Spinal cord (tissue), 10 donors: ENCODE data around the gene ZBED5. TPM values are rescaled to one million over a fixed set of nuclear protein-coding genes. Genes with fewer than 3 reads are reported as not detected.
"Not testable (repeated sequence)": the region's sequence is repeated elsewhere in the genome, so short reads cannot be mapped to it uniquely, and the experiment has no call there.

Experiments used
- DNase-seq, 6 donors: peaks; one replicate each; pipeline versions ENCODE4 v3.0.0 to v3.0.0-alpha.2; 2013 to 2015; ENCODE audit warnings: low spot score in 6 of 6, low read depth in 4 of 6
- H3K27ac ChIP-seq: one replicate; pipeline ENCODE4 v1.5.1; 2013; ENCODE audit warnings: low read depth, low read length, control low read depth
- H3K27me3 ChIP-seq: one replicate; pipeline ENCODE4 v1.6.1; 2013; ENCODE audit warnings: low read length; ENCODE audit not compliant: control insufficient read depth, insufficient read depth
- H3K36me3 ChIP-seq: one replicate; pipeline ENCODE4 v1.6.1; 2013; ENCODE audit warnings: low read length; ENCODE audit not compliant: control insufficient read depth, insufficient read depth
- H3K4me1 ChIP-seq: one replicate; pipeline ENCODE4 v1.6.1; 2013; ENCODE audit warnings: low read length; ENCODE audit not compliant: control insufficient read depth, insufficient read depth
- H3K4me3 ChIP-seq: one replicate; pipeline ENCODE4 v1.5.1; 2013; ENCODE audit warnings: low read depth, low read length, control low read depth
- H3K9me3 ChIP-seq: one replicate; pipeline ENCODE4 v1.6.1; 2013; ENCODE audit warnings: low read length; ENCODE audit not compliant: control insufficient read depth, insufficient read depth
- WGBS: methylation state at CpG from one replicate; pipeline ENCODE4 v1.1.5; 2013; ENCODE audit warnings: missing lambda C conversion rate; ENCODE audit not compliant: insufficient coverage; 5-methylcytosine and 5-hydroxymethylcytosine counted together
- polyA plus RNA-seq, 2 donors: library from polyadenylated mRNA; unstranded; fragments of 120-200 nt; gene quantifications; one replicate each; pipeline ENCODE4 v1.2.1, GENCODE V29; 2013; ENCODE audit not compliant: insufficient read length in 2 of 2
- total RNA-seq, 2 donors: library from RNA; depleted of rRNA in 1 of 2; stranded (reverse); fragments of 120-200 nt in 1 of 2; fragments of >200 nt in 1 of 2; gene quantifications; one replicate each; pipeline versions ENCODE4 v1.2.3 to v1.2.4, GENCODE V29; 2013 to 2014
- donor health status: healthy.

ZBED5 gene
- total and polyA plus RNA-seq, 4 donors, result 64.5 to 96.0 (median 74.0) TPM

DNA sequence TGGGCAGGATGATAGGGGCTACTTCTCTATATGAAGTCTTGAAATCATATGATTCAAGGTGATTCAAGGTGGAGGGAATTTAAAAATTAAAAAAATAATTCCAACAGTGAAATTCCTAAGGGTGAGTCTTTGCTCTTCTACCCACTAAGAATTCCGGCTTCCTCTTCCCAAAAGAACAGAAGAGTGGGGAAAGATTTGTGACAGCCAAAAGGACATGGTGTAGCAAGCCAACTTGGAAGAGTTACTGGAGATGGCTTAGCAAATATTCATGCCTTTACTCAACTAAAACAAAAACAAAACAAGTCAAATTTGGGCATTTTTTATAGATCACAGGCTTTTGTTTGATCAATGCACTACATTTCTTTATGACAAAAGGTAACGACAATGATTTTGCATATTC, 12.3 kb downstream of the ZBED5 start:
- Histone ChIP-seq H3K36me3 (peaks cover 2% of the 10 kb centered on the region), H3K9me3 (no peaks in the 10 kb centered on the region), H3K27me3 (no peaks in the 10 kb centered on the region), H3K4me3 (no peak overlapping the region), H3K27ac (no peak overlapping the region), H3K4me1 (no peaks in the 10 kb centered on the region)
- DNase-seq, result no peak
- WGBS, result no CpG with 5 or more reads among the region's 2 CpGs

DNA sequence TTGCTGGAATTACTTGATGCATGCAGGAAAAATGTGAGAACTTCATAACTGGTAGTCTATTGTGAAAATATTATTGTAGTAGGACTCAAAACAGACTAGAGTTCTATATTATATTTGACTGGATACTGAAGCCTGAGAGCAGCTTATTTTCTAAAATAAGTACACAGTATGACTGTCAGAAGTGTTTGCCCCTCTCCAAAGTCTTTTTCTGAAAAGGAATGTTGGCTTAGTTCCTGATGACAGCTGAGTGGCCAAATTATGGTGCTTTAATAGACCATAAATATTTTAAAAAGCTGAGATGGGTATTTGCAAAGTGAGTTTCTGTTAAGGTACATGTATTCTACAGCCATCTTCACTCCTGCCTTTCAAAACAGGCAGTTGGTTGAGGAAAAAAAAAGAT, 13.1 kb downstream of the ZBED5 start:
- H3K27ac ChIP-seq, result no peak overlapping the region
- no peaks in the 10 kb centered on the region for H3K9me3 ChIP-seq
- H3K4me3 ChIP-seq, result no peak overlapping the region
- no peaks in the 10 kb centered on the region for H3K27me3 ChIP-seq
- H3K36me3 ChIP-seq, result no peaks in the 10 kb centered on the region
- no peaks in the 10 kb centered on the region for H3K4me1 ChIP-seq
- no peak for DNase-seq

DNA sequence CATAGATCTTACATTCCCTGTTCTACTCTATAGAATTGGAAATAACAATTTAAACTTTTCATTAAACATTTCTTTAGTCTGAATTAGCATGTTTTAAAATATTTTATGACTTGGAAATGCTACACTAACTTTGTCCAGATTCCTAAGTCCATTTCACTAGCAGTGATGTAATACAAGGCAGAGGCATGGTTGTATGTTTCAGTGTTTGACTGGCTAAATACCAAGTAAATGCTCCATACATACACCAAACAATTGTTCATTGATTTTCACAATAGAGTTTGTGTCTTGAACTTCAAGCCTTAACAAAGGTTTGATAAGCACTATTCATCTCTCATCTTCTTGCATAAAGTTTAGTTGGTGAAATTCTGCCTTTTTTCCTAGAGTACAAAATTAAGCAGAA, 13.5 kb downstream of the ZBED5 start:
- no peak overlapping the region for H3K27ac ChIP-seq
- no peak for DNase-seq
- H3K4me1 ChIP-seq, result no peaks in the 10 kb centered on the region
- H3K9me3 ChIP-seq, result no peaks in the 10 kb centered on the region
- H3K27me3 ChIP-seq, result no peaks in the 10 kb centered on the region
- no peak overlapping the region for H3K4me3 ChIP-seq
- H3K36me3 ChIP-seq, result no peaks in the 10 kb centered on the region

DNA sequence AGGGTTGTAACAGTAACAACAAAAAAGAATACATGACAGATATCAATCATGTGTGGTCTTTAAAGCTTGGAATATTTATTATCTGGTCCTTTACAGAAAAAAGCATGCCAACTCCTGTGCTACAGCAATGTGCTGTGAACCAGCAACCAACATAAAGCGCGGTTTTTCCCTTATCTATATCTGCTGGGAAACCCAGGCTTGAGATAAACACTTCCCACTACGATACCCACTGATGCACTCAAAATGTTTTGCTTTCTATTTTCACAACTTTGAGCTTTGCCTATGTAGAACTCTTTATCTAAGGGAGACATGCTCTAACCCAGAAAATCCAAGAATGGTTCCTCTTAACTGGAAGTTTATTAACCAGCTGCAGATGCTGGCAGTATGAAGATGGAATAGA, 19.0 kb downstream of the ZBED5 start:
- DNase-seq, result no peak
- Histone ChIP-seq H3K9me3 (no peaks in the 10 kb centered on the region), H3K4me3 (no peak overlapping the region), H3K27ac (no peak overlapping the region), H3K36me3 (no peaks in the 10 kb centered on the region), H3K27me3 (no peaks in the 10 kb centered on the region), H3K4me1 (no peaks in the 10 kb centered on the region)
- WGBS, result 67% methylated on average over 3 of the region's 3 CpGs

DNA sequence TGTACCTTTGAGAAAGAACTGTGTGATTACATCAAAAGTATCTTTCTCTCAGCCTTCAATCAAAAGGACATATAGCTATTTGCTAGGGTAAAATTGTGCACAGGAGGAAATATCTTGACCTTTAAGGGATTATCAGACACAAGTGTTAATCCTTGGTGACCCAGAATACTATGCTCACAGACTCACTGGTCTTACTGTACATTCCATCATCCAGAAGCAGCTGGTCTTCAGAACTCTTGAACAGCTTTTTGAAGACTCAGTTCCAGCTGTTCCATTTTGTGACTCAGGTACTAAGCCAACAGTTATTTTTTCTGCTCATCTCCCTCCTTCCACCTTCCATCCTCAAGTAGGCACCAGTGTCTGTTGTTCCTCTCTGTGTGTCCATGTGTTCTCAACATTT, 19.8 kb downstream of the ZBED5 start:
- Histone ChIP-seq H3K27ac (no peak overlapping the region), H3K27me3 (no peaks in the 10 kb centered on the region), H3K4me1 (no peaks in the 10 kb centered on the region), H3K36me3 (no peaks in the 10 kb centered on the region), H3K9me3 (no peaks in the 10 kb centered on the region), H3K4me3 (no peak overlapping the region)
- no peak for DNase-seq

DNA sequence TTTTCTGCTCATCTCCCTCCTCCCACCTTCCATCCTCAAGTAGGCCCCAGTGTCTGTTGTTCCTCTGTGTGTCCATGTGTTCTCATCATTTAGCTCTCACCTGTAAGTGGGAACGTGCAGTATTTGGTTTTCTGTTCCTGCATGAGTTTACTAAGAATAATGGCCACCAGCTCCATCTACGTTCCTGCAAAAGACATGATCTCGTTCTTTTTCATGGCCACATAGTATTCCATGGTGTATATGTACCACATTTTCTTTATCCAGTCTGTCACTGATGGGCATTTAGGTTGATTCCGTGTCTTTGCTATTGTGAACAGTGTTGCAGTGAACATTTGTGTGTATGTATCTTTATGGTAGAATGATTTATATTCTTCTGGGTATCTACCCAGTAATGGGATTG, 21.0 kb downstream of the ZBED5 start:
- not testable (repeated sequence) for H3K4me3 ChIP-seq, H3K27ac ChIP-seq, H3K36me3 ChIP-seq, H3K9me3 ChIP-seq, DNase-seq, H3K27me3 ChIP-seq, H3K4me1 ChIP-seq
- WGBS, result no CpG with 5 or more reads among the region's 4 CpGs

GRCh38 chr11:10829139-10829538, 28.7 kb downstream of the ZBED5 start:
- Histone ChIP-seq H3K9me3 (no peaks in the 10 kb centered on the region), H3K4me1 (no peaks in the 10 kb centered on the region), H3K27me3 (no peaks in the 10 kb centered on the region), H3K36me3 (no peaks in the 10 kb centered on the region), H3K27ac (no peak overlapping the region), H3K4me3 (no peak overlapping the region)
- DNase-seq, result no peak
- 88% methylated on average over 3 of the region's 4 CpGs for WGBS

DNA sequence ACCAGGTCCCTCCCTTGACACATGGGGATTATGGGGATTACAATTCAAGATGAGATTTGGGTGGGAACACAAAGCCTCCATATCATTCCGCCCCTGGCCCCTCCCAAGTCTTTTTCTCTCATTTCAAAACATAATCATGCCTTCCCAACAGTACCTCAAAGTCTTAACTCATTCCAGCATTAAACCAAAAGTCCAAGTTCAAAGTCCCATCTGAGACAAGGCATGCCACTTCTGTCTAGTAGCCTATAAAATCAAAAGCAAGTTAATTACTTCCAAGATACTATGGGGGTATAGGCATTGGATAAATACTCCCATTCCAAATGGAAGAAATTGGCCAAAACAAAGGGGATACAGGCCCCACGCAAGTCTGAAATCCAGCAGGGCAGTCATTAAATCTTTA, 29.5 kb downstream of the ZBED5 start:
- no peak overlapping the region for H3K27ac ChIP-seq
- 89% methylated on average over 1 of the region's 2 CpGs for WGBS
- H3K9me3 ChIP-seq, result no peaks in the 10 kb centered on the region
- no peaks in the 10 kb centered on the region for H3K27me3 ChIP-seq
- DNase-seq, result no peak
- no peaks in the 10 kb centered on the region for H3K4me1 ChIP-seq
- no peak overlapping the region for H3K4me3 ChIP-seq
- no peaks in the 10 kb centered on the region for H3K36me3 ChIP-seq

- H3K4me3 ChIP-seq, result no peak overlapping the region
- no peaks in the 10 kb centered on the region for H3K9me3 ChIP-seq
- H3K36me3 ChIP-seq, result no peaks in the 10 kb centered on the region
- no peak overlapping the region for H3K27ac ChIP-seq
- H3K4me1 ChIP-seq, result no peaks in the 10 kb centered on the region
- WGBS, result no CpG with 5 or more reads among the region's 3 CpGs
- DNase-seq, result no peak
- H3K27me3 ChIP-seq, result no peaks in the 10 kb centered on the region
Measured at GRCh38 chr11:10824888-10825287, 33.0 kb downstream of the ZBED5 start.

DNA sequence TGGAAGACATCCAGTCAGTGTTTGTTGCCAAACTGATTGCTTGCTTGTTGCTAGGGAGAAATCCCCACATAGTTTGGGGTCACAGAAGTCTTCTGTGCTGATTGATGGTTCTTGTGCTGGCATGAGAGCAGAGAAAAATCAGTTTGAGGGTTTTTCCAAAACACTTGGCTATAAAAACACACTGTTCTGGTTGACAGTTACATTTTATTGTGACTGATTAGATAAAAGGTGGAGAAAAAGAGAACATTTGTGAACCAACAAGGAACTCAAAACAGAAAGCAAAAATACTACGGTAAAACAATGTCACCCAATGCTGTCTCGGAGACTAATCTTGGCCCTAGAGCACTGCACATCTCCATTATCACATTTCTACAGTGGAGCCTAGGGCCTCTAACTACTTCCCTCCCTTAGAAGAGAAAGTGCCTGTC, 34.7 kb downstream of the ZBED5 start:
- no peak overlapping the region for H3K27ac ChIP-seq
- no peaks in the 10 kb centered on the region for H3K36me3 ChIP-seq
- H3K4me3 ChIP-seq, result no peak overlapping the region
- no peaks in the 10 kb centered on the region for H3K4me1 ChIP-seq
- no peaks in the 10 kb centered on the region for H3K27me3 ChIP-seq
- no peak for DNase-seq
- H3K9me3 ChIP-seq, result no peaks in the 10 kb centered on the region
- WGBS, result 75% methylated on average over 2 of the region's 2 CpGs

DNA sequence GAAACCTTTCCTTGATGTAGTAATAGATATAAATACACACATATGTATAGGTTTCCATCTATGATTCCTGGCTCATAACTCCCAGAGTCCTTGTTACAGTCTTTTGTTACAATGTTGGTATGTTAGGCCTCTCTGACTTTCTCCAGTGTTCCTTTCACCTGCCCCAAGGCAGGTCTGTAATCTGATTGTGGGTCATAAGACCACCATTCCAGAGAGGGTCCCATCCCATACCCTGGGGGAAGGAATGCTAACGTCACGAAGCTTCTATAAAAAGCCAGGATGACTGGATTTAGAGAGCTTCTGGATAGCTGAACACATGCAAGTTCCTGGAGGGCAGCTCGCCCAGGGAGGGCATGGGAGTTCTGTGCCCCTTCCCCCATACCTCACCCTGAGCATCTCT, 35.4 kb downstream of the ZBED5 start:
- H3K9me3 ChIP-seq, H3K36me3 ChIP-seq, H3K27me3 ChIP-seq, H3K27ac ChIP-seq, H3K4me3 ChIP-seq, H3K4me1 ChIP-seq, DNase-seq: not testable (repeated sequence)
- no CpG with 5 or more reads among the region's 3 CpGs for WGBS
